GM21423 (cell line): Measurements from ENCODE around the gene OPCML.

Source experiments
- ATAC-seq: cut with Tn5 transposase; IDR thresholded peaks from one replicate; pipeline ENCODE4 v1.9.1; 2021; ENCODE audit warnings: mild to moderate bottlenecking, moderate library complexity; ENCODE audit not compliant: unreplicated experiment

OPCML gene

GRCh38 chr11:133149698-133150097 lies 382.6 kb downstream of the OPCML start:
- ATAC-seq = no peak

- no peak for ATAC-seq
These were observed 384.7 kb downstream of the OPCML start for GRCh38 chr11:133147625-133148024.

- ATAC-seq = no peak
These were observed 385.5 kb downstream of the OPCML start for GRCh38 chr11:133146697-133147306.

GRCh38 chr11:133137939-133138338 lies 394.4 kb downstream of the OPCML start:
- no peak for ATAC-seq

GRCh38 chr11:133137270-133137669 lies 395.0 kb downstream of the OPCML start:
- ATAC-seq = no peak

- ATAC-seq = no peak
These were observed 395.9 kb downstream of the OPCML start for GRCh38 chr11:133136376-133136775.

- peak; percentile 84 for ATAC-seq
These were observed 397.8 kb downstream of the OPCML start for GRCh38 chr11:133134314-133135173.

GRCh38 chr11:133133606-133134005 lies 398.7 kb downstream of the OPCML start:
- ATAC-seq = no peak

GRCh38 chr11:133133050-133133449 lies 399.3 kb downstream of the OPCML start:
- no peak for ATAC-seq

GRCh38 chr11:133127741-133128140 lies 404.6 kb downstream of the OPCML start:
- no peak for ATAC-seq

- no peak for ATAC-seq
These were observed 408.5 kb downstream of the OPCML start for GRCh38 chr11:133123796-133124195.

- no peak for ATAC-seq
These were observed 408.9 kb downstream of the OPCML start for GRCh38 chr11:133123366-133123765.

- ATAC-seq = no peak
These were observed 410.0 kb downstream of the OPCML start for GRCh38 chr11:133122256-133122655.

GRCh38 chr11:133118563-133119268 lies 413.6 kb downstream of the OPCML start:
- no peak for ATAC-seq

GRCh38 chr11:133115099-133115498 lies 417.2 kb downstream of the OPCML start:
- ATAC-seq = no peak

- no peak for ATAC-seq
These were observed 424.5 kb downstream of the OPCML start for GRCh38 chr11:133107763-133108162.

- no peak for ATAC-seq
These were observed 425.2 kb downstream of the OPCML start for GRCh38 chr11:133107136-133107535.

- ATAC-seq = no peak
These were observed 425.9 kb downstream of the OPCML start for GRCh38 chr11:133106417-133106816.

- no peak for ATAC-seq
These were observed 428.1 kb downstream of the OPCML start for GRCh38 chr11:133104009-133104744.

- ATAC-seq = no peak
These were observed 435.3 kb downstream of the OPCML start for GRCh38 chr11:133096981-133097380.

GRCh38 chr11:133086518-133086917 lies 445.8 kb downstream of the OPCML start:
- ATAC-seq = no peak
